Activated T-helper 1 cell treated with anti-CD3 and anti-CD28 coated beads, Interleukin-2, amount 50 U/mL, for 16 hours (primary cell): Measurements from ENCODE around the gene ZFAND3.

Experiments used
- DNase-seq, 2 donors: peaks; one replicate each; pipeline ENCODE4 v3.0.0-alpha.2; 2020; ENCODE audit warnings: low read depth in 1 of 2, low spot score in 1 of 2

ZFAND3 gene

GRCh38 chr6:37827603-37828265 lies 8.2 kb downstream of the ZFAND3 start:
- no peak for DNase-seq

DNA sequence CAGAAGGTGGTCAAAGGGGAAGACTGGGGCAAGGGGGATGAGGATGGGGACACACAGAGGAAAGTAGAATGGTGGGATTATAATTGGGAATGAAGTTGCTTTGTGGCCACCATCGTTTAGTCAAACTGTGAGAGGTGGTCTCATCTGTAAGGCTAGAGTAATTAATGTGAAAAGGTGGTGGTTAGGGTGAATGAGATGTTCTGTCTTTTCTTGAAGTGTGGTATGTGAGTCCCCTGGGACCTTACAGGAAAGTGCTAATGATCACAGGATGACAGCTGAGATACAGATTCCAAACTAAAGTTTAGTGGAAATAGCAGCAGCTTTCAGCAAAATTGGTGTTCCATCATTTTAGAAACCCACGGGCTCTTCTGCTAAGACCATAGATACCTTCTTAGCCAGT lies 10.7 kb downstream of the ZFAND3 start:
- no peak for DNase-seq

DNA sequence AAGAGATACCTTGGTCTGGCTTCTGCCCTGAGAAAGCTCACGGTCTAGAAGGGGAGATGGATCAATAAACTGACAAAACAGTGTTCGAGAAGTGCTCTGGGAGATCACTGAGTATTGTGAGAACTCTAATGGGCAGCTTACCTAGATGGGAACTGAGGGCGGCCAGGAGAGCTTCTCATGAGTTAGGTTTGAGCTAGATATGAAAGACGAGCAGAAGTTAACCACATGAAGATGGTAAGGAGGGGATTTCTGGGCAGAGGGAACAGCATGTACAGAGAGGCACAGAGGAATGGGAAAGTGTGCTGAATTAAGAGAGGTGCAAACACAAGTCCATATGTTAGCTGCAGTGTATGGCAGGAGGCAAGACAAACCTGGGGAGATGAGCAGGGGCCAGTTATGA lies 11.9 kb downstream of the ZFAND3 start:
- DNase-seq: no peak

- DNase-seq: no peak
These were observed 16.4 kb downstream of the ZFAND3 start for GRCh38 chr6:37835923-37836322.

DNA sequence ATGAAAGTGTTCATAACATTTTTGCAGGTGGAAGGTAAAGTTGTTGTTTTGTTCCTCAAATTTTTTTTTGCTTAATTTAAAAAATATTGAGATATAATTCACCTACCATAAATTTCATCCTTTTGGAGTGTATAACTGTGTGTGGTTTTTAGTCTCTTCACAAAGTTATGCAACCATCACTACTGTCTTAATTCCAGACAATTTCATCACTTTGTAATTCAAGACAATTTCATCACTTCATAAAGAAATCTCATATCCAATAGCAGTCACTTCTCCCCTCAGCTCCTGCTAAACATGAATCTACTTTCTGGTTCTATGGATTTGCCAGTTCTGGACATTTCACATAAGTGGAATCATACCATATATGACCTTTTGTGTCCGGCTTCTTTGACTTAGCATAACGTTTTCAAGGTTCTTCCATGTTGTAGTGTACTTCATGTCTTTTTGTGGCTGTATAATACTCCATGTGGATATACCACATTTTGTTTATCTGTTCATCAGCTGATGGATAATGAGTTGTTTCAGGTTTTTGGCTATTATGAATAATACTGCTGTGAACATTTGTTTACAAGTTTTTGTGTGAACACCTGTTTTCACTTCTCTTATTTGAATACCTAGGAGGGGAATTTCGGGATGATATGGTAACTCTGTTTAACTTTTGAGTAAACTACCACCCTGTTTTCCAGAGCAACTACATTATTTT lies 18.8 kb downstream of the ZFAND3 start:
- no peak for DNase-seq

GRCh38 chr6:37840143-37840939 lies 20.8 kb downstream of the ZFAND3 start:
- no peak for DNase-seq

DNA sequence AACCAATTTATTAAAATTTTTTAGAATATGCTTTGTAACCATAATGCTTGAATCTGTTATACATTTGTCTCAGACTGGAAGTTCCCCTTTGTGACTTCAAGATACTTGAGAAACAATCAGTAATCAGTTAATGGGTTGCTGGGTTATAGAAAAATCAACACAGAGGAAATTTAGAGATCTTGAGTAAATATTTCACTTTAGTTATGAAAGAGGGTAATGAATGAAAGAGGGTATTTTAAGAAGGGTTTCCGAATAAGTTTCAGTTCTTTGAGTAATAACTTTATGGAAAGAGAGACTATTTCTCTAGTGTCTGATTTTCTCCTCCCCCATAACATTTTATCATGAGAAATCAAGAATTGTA lies 21.4 kb downstream of the ZFAND3 start:
- DNase-seq: no peak

- DNase-seq: no peak
These were observed 25.7 kb downstream of the ZFAND3 start for GRCh38 chr6:37845026-37845911.

- no peak for DNase-seq
These were observed 26.4 kb downstream of the ZFAND3 start for GRCh38 chr6:37845930-37846329.

DNA sequence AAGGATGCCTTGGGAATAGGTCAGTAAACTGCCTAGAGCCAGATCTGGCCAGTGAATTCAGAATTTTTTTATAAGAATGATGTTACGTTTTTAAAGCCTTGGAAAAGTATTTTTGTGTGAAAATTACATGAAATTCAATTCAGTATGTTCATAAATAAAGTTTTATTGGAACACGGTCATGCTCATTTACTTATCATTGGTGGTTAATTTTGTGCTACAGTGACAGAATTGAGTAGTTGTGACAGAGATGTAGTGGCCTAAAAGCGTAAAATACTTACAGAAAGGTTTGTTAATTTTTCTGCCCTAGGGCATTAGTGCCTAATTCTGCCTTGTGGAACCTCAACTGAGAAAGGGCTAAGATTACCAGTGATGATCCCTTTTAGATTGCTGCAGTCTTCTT lies 28.2 kb downstream of the ZFAND3 start:
- no peak for DNase-seq

DNA sequence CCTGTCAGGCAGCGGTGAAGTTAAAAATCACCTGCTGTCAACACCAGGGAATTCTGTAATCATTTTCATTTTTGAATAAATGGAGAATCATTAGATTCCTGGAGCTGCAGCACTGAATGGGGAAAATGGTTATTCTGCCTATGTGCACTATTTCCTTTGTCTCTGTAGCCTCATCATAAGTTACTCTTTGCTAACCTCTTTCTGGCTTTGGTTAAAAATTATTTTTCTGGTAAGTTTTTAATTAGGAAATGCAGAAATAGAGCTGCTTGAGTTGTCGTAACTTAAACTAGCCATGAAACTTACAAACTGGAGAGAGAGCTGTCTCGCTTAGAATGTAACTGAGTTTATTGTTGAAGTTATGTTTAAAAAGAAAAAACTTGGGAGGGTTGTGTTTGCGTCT lies 28.8 kb downstream of the ZFAND3 start:
- DNase-seq: no peak

DNA sequence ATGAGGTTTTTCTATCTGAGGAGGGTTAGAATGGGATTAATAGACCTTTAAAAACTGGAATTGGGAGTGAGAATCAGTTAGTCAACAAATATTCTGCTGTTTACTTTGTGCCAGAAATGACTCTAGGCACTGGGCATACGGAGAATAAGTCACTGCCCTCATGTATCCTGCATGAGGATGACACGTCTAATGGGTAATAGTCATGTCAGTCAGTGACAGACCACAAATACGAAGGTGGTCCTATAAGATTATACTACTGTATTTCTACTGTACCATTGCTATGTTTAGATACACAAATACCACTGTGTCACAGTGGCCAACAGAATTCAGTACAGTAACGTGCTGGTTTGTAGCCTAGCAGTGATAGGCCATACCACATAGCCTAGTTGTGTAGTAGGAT lies 30.7 kb downstream of the ZFAND3 start:
- DNase-seq: no peak

DNA sequence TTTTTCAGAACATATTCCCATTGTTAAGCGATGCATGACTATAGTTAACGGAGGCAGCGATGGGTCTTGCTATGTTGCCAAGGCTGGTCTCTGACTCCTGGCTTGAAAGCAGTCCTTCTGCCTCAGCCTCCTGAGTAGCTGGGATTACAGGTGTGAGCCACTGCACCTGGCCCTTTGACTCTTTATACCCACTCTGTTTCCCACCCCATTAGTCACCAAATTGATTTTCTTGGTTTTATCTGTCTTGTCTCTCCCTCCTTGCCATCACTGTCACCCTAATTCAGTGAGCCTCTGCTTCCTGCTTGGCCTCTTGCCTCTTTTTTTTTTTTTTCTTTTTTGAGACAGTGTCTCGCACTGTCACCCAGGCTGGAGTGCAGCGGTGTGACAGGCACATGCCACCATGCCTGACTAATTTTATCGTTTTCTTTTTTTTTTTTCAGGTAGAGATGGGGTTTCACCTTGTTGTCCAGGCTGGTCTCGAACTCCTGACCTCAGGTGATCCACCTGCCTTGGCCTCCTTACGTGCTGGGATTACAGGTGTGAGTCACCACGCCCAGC lies 31.3 kb downstream of the ZFAND3 start:
- no peak for DNase-seq

GRCh38 chr6:37851997-37852524 lies 32.5 kb downstream of the ZFAND3 start:
- DNase-seq: no peak

DNA sequence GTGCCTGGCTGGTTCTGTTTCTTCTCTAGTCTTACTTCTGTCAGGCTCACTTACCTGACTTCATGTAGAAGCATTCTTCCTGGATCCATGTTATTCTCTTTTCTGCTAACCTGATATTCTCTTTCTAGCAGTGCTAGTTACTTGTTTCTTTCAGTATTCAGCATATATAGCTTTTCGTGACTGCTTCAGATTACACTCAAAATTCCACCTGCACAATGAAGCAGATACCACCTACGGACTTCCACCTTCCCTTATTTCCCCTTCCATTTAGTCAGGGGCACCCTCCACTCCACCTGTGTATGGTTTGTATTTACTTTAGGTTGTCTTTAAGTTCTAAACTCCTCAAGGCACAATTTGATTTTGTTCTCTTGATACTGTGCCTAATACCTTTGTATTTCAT lies 36.8 kb downstream of the ZFAND3 start:
- DNase-seq: no peak

DNA sequence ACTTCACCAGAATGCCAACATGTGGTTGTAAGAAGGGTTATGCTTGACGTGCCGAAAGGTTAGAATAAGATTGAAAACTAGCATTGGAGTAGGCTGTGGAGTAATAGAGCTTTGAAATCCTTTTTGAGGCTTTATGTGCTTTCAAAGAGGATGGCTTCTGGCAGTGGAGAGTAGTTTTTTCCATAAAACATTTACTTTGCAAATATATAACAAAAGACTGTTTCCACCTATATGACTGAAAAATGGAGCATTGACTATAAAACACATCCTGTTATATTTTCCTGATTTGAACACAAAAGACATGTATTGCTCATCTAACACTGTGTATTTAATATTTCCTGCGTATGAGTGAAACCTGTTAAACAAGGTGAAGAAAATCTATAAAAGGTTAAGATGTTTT lies 38.8 kb downstream of the ZFAND3 start:
- DNase-seq: no peak

- DNase-seq: no peak
These were observed 40.8 kb downstream of the ZFAND3 start for GRCh38 chr6:37860226-37860839.

- no peak for DNase-seq
These were observed 41.9 kb downstream of the ZFAND3 start for GRCh38 chr6:37861452-37861851.

DNA sequence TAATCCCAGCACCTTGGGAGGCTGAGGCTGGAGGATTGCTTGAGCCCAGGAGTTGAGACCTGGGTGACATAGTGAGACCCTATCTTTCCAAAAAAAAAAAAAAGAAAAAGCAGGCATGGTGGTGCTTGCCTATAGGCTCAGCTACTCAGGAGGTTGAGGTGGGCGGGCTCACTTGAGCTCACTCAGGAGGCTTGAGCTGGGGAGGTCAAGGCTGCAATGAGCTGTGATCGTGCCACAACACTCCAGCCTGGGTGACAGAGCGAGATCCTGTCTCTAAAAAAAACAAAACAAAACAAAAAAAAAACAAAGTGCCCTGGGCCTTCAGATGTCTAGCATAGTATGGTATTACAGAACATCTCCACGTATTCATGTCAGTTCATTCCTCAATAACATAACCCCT lies 42.9 kb downstream of the ZFAND3 start:
- DNase-seq: no peak

DNA sequence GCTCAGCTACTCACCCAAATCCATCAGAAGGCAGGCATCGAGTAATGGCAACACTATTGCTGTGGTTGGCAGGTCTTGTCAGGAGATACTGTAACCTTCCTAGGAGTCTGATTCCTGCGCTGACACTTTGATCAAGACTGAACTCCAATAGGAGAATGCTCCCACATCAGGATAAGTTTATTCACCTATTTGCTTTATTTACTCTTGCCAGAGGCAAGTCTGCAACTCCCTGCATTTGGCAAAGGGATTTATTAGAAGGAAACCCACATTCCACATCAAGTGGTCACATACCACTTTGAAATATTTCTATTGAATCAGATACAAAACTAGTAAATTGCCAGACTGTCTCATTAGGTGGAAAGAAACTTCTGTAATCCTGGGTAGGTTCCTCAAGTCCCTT lies 43.5 kb downstream of the ZFAND3 start:
- DNase-seq: no peak
